Calu3 (cell line): Measurements from ENCODE around the gene EVC2. TPM values are rescaled to one million over a fixed set of nuclear protein-coding genes. Genes with fewer than 3 reads are reported as not detected.

ENCODE experiments used
- BruUV-seq: library from RNA; stranded (reverse); fragments of 400-500 nt; replicated peaks from 2 replicates; lab custom pipeline; 2021; lab: Mats Ljungman, UMichigan
- CTCF ChIA-PET: fragments of 300-600 bp; sonication (Branson Sonifier 250); formaldehyde crosslinking; loops from one replicate; lab custom pipeline; 2022; ENCODE audit warnings: antibody characterized with exemption; lab: Charles Lee
- DNase-seq: peaks from one replicate; pipeline ENCODE4 v3.0.0; 2022
- H3K27ac Mint-ChIP-seq: one replicate; pipeline ENCODE4 v1.8.0; 2022; ENCODE audit warnings: mixed read lengths; ENCODE audit not compliant: unreplicated experiment
- H3K27me3 Mint-ChIP-seq: one replicate; pipeline ENCODE4 v1.8.0; 2022; ENCODE audit warnings: mixed read lengths; ENCODE audit not compliant: unreplicated experiment
- H3K36me3 Mint-ChIP-seq: one replicate; pipeline ENCODE4 v1.8.0; 2022; ENCODE audit warnings: mild to moderate bottlenecking, moderate library complexity, mixed read lengths; ENCODE audit not compliant: insufficient read depth, unreplicated experiment
- H3K4me1 Mint-ChIP-seq: one replicate; pipeline ENCODE4 v1.8.0; 2022; ENCODE audit warnings: mild to moderate bottlenecking, low read depth, mixed read lengths; ENCODE audit not compliant: unreplicated experiment
- H3K4me3 Mint-ChIP-seq: one replicate; pipeline ENCODE4 v1.8.0; 2022; ENCODE audit warnings: mild to moderate bottlenecking, low read depth, moderate library complexity, mixed read lengths; ENCODE audit not compliant: unreplicated experiment
- H3K9me3 Mint-ChIP-seq: one replicate; pipeline ENCODE4 v1.8.0; 2022; ENCODE audit warnings: low read depth, mixed read lengths; ENCODE audit not compliant: unreplicated experiment
- intact Hi-C: fragments of 100-400 bp; cut with micrococcal nuclease; formaldehyde crosslinking; loops from one replicate; pipeline ENCODE4 v1.10.0; 2022; ENCODE audit not compliant: unreplicated experiment
- total RNA-seq: library from RNA; stranded (reverse); gene quantifications from 2 replicates; pipeline ENCODE4 v1.2.3, GENCODE V29; 2022
- TF ChIP-seq, protein P1 (sequence below): fragments of 200-600 bp; IDR thresholded peaks from one replicate; pipeline ENCODE4 v1.8.0; 2022; ENCODE audit warnings: antibody characterized with exemption; ENCODE audit not compliant: unreplicated experiment

Gene EVC2
- total RNA-seq, 1 experiment from 2014 or later, result not detected

DNA sequence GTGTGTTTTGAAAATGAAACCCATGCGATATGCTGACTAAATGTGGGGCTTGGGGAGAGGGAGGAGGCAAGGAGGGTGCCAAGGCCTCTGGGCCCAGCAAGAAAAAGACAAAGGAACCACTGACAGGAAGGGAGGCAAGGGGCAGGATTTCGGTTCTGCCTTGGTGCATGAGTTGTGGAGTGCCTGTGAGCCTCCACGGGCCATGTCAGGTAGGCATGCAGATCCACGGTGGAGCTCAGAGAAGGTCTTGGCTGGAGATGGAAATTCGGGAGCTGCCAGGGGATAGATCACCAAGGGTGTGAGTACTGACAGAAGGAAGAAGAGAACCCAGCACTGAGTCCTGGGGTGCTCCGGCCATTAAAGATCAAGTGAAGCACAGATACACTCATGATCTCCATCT lies 4.1 kb downstream of the EVC2 start:
- H3K27ac Mint-ChIP-seq, result no peak overlapping the region
- no peaks in the 10 kb centered on the region for H3K36me3 Mint-ChIP-seq
- no peak for DNase-seq
- H3K4me1 Mint-ChIP-seq, result no peaks in the 10 kb centered on the region
- no peak overlapping the region for H3K4me3 Mint-ChIP-seq
- CTCF ChIA-PET, result no interaction called here
- BruUV-seq, result no TSS peak
- intact Hi-C loops, result no loop called here
- no peaks in the 10 kb centered on the region for H3K27me3 Mint-ChIP-seq
- TF ChIP-seq, protein P1, sequence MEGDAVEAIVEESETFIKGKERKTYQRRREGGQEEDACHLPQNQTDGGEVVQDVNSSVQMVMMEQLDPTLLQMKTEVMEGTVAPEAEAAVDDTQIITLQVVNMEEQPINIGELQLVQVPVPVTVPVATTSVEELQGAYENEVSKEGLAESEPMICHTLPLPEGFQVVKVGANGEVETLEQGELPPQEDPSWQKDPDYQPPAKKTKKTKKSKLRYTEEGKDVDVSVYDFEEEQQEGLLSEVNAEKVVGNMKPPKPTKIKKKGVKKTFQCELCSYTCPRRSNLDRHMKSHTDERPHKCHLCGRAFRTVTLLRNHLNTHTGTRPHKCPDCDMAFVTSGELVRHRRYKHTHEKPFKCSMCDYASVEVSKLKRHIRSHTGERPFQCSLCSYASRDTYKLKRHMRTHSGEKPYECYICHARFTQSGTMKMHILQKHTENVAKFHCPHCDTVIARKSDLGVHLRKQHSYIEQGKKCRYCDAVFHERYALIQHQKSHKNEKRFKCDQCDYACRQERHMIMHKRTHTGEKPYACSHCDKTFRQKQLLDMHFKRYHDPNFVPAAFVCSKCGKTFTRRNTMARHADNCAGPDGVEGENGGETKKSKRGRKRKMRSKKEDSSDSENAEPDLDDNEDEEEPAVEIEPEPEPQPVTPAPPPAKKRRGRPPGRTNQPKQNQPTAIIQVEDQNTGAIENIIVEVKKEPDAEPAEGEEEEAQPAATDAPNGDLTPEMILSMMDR, result no peak
- peaks cover 25% of the 10 kb centered on the region for H3K9me3 Mint-ChIP-seq

DNA sequence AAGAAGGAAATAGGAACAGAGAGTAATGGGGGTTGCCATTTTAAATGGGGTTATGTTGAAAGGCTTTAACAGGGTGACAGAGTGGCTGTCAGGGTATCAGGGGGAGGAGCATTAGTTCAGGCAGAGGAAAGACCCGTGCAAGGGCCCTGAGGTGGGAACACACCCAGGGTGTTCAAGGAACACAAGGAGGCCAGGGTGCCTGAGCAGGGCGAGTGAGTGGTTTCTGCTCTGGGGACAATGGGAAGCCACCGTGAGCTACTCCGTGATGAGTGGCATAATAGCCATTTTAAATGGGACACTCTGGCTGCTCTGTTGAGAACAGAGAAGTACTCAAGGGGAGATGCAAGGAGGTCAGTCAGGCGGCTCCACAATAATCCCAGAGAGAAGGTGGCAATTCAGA lies 4.5 kb downstream of the EVC2 start:
- no peaks in the 10 kb centered on the region for H3K36me3 Mint-ChIP-seq
- TF ChIP-seq, protein P1, result no peak
- H3K27ac Mint-ChIP-seq, result no peak overlapping the region

DNA sequence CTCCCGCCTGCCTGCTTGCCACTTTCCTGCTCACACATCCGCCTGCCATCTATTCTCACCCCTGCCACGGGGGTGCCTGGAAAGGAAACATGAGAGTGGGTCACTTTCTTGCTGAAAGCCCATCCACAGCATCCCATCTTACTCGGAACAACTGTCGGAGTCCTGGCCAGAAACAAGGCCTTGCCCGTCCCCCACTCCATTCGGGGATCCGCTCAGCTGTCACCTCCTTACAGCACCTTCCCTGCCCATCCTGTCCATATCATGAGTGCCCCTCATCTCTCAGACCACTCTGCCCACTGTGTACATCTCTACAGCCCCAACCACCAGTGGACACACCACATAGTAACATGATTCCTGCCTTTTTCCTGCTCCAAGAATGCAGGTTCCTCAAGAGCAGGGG lies 6.4 kb downstream of the EVC2 start:
- no peaks in the 10 kb centered on the region for H3K27me3 Mint-ChIP-seq
- no TSS peak for BruUV-seq
- no peak overlapping the region for H3K27ac Mint-ChIP-seq
- H3K36me3 Mint-ChIP-seq, result no peaks in the 10 kb centered on the region
- no peaks in the 10 kb centered on the region for H3K4me1 Mint-ChIP-seq
- CTCF ChIA-PET, result no interaction called here
- peaks cover 21% of the 10 kb centered on the region for H3K9me3 Mint-ChIP-seq
- TF ChIP-seq, protein P1, result no peak
- no peak for DNase-seq
- intact Hi-C loops, result no loop called here
- no peak overlapping the region for H3K4me3 Mint-ChIP-seq

More for the DNA sequence above, 4.5 kb downstream of the EVC2 start:
- Mint-ChIP-seq H3K4me3 (no peak overlapping the region), H3K27me3 (no peaks in the 10 kb centered on the region), H3K9me3 (peaks cover 25% of the 10 kb centered on the region), H3K4me1 (no peaks in the 10 kb centered on the region)
- CTCF ChIA-PET, result no interaction called here
- no TSS peak for BruUV-seq
- no peak for DNase-seq
- intact Hi-C loops, result no loop called here

DNA sequence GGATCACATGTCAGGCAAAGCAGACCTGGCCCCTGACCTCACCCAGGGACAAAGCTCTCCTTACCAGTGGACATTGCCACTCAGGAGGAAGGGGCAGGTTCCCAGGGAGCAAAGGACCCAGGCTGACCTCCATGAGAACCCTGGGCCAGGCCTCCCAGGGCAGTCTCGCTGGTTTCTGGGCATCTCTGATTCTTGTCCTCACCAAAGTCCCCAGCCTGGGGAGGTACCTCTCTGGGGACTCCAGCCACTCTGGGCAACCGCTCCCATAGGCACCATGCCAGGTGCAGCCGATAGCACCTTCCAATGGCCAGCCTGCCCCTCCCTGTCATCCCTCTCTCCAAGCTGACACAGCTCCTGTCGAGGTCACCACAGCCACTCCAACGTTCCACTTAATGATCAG lies 7.9 kb downstream of the EVC2 start:
- Mint-ChIP-seq H3K4me3 (no peak overlapping the region), H3K9me3 (peaks cover 21% of the 10 kb centered on the region), H3K27me3 (no peaks in the 10 kb centered on the region), H3K27ac (no peak overlapping the region), H3K36me3 (no peaks in the 10 kb centered on the region), H3K4me1 (no peaks in the 10 kb centered on the region)
- no TSS peak for BruUV-seq
- intact Hi-C loops, result no loop called here
- CTCF ChIA-PET, result no interaction called here
- no peak for DNase-seq
- TF ChIP-seq, protein P1, result no peak
